NCI-H2107 treated with DMSO at 0.1 percent for 48 hours (cell line): ENCODE results near the gene PDE1A.
A peak's percentile ranks its signal among the peaks of the same experiment; 100 is the strongest.

Experiments used
- DNase-seq: peaks from one replicate; lab custom pipeline; 2025; ENCODE audit not compliant: unreplicated experiment; lab: John Stamatoyannopoulos, UW

Gene PDE1A

DNA sequence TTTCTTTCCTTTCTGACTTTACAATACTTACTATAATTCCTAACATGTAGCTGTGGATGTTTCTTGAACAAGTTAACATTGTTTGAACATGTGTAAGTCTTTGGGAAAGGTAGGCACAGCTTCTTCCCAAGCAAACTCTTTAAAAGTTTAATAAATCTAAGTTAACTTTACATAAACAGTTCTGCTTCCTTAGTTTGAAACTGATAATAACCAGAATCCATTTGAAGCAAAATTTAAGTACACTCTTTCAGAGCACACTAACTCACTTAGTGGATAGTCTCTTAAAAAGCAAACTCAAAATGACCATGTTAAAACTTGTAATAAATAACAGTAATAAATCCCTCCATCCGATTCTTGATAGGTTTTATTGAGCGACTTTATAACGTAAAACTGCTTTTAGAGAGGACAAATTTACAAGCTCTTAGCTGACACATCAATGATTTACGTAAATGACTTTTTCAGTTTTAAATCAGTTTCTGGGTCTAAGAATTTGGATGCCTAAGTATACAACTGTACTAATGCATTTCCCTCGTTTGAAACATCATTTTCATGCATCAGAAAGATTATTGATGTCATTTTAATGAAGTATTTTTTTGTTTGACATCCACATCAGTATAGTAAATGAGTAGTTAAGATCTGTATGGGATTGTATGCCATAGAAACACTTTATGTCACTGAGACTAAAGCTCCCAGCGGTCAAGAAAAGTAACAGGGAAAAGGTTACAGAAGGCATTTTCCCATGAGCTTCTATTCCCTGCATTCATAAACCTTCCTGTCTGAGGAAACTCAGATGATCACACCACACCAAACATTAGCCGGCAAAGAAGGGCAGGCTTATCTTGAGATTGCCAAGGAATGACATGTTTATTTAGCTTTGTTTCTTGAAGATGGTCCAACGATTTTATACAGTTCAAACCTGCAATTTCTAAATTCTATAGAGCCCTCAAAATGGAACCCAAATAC is 67.5 kb downstream of the PDE1A start:
- no peak for DNase-seq

DNA sequence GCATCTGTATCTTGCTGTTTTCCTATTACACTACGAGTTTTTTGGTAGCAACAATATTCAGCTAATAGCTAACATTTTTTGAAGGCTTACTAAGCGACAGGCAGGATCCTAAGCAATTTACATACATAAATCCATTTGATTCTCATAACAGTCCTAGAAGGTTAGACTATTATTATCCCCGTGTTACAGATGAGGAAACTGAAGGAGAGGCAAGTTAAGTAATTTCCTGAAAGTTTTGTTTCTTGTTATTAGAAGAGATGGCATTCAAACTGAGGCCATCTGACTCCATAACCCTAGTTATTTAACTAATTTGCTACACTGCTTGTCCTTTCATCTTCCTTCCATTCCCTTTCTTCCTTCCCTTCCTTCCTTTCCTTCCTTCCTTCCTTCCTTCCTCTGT is 68.2 kb downstream of the PDE1A start:
- no peak for DNase-seq

DNA sequence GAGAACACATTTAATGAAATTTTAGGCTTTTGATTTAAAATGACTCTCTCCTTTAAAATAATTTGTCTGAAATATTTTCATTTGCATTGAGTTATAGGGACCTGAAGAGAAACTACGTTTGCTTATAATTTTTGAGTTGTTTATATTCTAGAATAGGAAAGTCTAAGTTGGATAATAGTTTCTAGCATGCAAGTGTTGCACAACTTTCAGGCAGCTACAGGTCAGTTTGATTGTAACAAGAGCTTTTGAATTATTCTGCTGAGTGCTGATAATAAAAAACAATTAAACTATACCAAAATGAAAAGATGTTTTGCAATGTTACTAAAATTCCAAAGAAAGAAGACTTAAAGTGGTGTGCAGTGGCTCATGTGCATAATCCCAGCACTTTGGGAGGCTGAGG is 71.0 kb downstream of the PDE1A start:
- no peak for DNase-seq

DNA sequence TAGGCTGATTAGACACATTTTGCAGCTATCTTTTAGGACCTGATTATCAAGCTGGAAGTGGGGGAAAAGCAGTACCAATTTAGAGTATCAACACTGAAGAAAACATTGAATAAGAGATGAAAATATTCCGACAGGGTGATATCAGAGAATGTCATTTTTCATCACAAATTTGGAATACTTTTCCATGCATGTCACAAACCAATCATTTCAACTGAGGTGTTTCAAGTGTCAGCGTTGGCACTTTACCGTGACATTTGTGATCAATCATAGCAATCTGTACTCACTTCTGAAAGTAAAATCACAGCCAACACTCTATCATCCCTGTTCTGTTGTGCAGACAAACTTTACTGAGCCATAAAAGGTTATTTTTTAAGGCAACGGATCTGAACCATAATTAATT is 75.4 kb downstream of the PDE1A start:
- DNase-seq, result no peak

DNA sequence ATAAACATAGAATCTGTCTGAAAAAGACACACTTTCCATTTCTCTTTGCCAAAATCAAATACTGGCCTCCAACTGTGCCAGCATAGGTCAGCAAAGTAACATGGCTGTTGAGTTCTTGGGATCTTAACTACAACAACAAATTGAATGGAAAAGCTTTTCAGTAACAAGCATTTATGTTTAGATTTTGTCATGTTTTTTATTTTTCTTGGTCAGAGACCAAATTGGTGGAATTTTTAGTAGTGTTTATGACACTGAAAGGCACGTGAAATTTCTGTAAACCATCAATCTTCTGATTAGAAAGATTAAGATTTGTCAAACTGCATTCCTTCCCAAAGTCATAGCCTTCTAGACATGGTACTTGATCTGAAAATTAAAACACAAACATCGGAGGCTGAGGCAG is 77.6 kb downstream of the PDE1A start:
- no peak for DNase-seq

GRCh38 chr2:182345384-182345783 is 81.5 kb downstream of the PDE1A start:
- no peak for DNase-seq

- no peak for DNase-seq
Measured at GRCh38 chr2:182330451-182331305, 96.2 kb downstream of the PDE1A start.

DNA sequence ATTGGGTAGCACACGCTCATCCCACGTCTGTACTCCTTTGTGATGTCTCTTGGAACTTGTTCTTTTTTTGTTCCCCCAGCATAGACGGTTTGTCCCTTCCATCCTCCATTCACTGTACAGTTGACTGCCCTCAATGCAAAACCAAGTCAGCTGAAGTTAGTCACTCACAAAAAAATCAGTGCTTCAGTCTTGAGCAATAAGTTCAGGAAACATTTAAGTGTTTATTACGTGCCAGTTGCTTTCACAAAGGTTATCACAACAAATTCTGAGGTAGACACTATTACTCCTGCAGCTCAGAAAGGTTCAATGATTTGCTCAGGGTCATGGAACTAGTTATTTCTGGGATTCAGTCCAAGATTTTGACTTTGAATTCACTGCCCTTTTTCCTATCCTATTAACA is 102.2 kb downstream of the PDE1A start:
- no peak for DNase-seq

- DNase-seq, result no peak
Measured at GRCh38 chr2:182321096-182321495, 105.7 kb downstream of the PDE1A start.

- DNase-seq, result no peak
Measured at GRCh38 chr2:182319556-182320505, 107.0 kb downstream of the PDE1A start.

DNA sequence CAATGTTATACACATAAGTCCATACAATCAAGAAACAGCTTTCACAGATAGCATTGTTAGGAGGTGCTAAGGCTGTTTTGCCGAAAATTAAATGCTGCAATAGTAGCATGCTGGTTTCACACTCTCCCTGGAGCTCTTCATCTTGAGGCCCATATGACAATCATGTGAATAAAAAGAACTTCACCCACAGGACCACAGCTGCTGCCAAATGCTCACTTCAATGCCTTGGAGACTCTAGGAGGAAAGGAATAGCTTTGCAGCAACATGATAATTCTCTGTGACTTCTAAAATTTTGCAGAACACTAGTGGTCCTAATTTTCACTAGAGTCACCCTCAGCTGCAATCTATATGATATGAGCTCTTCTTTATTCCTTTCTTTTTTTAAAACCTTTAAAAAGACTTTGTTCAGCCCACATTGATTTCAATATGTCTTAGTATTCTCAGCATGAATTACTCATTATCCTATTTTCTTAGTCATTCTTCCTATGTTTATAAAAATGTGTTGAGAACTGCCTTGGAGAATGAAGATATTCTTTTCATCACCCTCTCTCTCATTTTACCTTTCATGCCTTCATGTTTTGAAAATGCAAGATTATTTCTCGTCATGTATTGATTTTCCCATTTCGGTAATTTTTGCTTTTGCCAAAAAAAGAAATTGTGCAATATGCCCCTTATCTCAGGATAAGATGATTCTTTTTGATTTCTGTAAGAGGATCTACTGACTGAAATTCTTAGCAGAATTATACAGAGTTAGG is 108.2 kb downstream of the PDE1A start:
- no peak for DNase-seq

GRCh38 chr2:182316950-182317349 is 109.9 kb downstream of the PDE1A start:
- DNase-seq, result no peak

- DNase-seq, result no peak
Measured at GRCh38 chr2:182302972-182303371, 123.9 kb downstream of the PDE1A start.

DNA sequence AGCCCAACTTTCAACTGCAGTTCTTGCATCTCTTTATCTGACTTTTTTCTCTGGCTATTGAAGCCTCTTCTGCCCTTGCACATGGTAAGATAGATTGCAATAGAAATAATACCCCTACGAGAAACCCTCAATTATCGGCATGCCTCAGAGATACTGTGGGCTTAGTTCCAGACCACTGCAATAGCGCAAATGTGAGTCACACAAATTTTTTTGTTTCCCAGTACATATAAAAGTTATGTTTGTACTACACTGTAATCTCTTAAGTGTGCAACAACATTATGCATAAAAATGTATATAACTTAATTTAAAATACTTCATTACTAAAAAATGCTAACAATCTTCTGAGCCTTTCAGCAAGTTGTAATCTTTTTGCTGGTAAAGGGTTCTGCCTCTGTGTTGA is 124.7 kb downstream of the PDE1A start:
- DNase-seq, result no peak

DNA sequence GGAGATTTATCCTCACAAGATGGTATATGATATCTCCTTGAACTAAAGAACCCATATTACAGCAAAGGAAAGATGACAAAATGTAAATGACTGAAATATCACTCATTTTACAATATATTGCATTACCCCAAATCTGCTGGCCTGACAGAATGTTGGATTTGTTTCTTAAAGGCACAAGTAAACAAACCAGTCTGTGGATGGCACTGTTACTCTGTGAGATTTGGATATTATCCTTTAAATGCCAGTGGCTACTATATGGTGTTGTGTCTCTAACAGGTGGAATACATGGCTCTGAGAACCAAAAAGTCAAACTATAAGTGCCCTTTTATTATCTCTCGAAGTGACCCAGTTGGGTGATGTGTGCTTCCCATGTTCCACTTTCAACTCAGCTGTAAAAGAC is 125.7 kb downstream of the PDE1A start:
- no peak for DNase-seq

DNA sequence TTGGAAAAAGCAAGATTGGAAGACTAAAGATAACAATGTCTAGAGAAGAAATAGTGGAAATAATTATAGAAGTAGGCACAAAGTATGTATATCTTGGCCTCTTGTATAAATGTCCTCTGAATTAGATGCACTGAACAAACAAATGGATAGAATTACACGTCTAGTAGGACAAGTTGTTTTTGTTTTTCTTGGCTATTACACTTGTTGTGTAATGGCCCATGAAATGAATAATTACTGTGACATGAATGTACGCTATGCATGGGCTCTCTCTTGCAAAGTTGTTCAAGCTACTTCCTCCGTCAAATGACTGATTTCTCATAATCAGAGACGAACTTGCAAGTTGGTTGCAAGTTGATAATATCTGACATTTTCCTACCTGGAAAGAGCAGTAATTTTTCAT is 126.2 kb downstream of the PDE1A start:
- peak; percentile 24 for DNase-seq

DNA sequence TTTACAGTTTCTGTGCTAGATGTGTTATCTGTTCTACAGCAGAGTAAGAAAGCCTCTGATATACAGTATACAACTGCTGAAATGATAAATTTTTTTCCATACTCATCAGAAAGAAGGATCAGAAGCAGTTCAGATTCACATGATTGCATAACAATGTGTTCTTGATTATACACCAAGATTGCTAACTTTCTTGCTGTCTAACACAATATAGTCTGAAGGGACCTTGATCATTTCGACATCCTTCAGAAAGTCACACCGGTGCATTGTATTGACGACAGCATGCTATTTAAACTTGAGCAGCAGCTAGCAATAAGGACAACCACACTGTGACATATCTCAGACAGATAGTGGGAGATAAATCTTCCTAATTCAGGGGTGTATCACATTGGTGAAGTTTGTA is 127.2 kb downstream of the PDE1A start:
- no peak for DNase-seq

- DNase-seq, result no peak
Measured at GRCh38 chr2:182298456-182298855, 128.4 kb downstream of the PDE1A start.

DNA sequence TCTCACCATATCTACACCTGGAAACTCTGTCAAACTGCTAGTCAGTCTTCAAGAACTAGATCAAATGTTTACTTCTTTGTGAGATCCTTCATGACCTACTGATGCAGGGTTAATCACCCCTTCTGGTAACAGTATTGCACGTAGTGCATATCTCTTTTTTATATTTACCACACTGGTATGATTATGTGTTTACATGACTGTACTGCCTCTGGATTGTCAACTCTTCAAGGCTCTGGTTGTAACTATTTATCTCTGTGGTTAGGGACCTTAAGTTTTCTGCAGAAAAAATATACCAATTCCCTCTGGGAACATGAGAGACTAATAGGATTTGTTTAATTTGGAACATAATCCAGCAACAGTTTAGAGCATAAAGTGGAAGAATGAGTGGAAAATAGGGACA is 135.5 kb downstream of the PDE1A start:
- DNase-seq, result no peak

- no peak for DNase-seq
Measured at GRCh38 chr2:182283512-182283911, 143.3 kb downstream of the PDE1A start.
